NOMO-1 treated with dmso at 0.1 percent for 144 hours (cell line): ENCODE measurements around the gene DEPDC4.
A peak's percentile ranks its signal among the peaks of the same experiment; 100 is the strongest.
"Not testable (repeated sequence)": the region's sequence is repeated elsewhere in the genome, so short reads cannot be mapped to it uniquely, and the experiment has no call there.

Source experiments
- DNase-seq: peaks from one replicate; lab custom pipeline; 2025; ENCODE audit not compliant: unreplicated experiment; lab: John Stamatoyannopoulos, UW

DEPDC4 gene

GRCh38 chr12:100266835-100267602 lies at the start of gene DEPDC4, which contains the start of gene SCYL2:
DEPDC4 (minus strand) TSS chr12:100267079; CDS start chr12:100267076, 3 bp downstream.
SCYL2 (plus strand) TSS chr12:100267177; CDS start chr12:100282971, 15,794 bp downstream.
- DNase-seq, result peak; percentile 91

DNA sequence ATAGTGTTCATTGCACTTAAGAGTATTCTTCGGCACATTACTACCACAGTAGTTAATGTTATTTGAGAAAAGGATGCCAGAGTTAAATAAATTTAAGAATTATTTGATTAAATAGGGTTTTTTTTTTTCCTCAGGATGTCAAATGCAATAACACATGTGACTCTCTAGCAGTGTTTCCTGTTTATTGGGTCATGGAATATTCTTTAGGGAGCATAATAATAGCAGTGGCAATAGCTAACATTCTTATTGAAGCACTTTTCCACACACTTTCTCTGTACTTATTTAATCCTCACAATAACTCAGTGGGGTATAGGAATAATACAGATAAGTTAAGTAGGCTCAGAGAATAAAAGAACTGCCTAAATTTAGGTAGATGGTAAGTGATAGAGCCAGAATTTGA lies 44.4 kb upstream of the DEPDC4 start:
- DNase-seq, result no peak

DNA sequence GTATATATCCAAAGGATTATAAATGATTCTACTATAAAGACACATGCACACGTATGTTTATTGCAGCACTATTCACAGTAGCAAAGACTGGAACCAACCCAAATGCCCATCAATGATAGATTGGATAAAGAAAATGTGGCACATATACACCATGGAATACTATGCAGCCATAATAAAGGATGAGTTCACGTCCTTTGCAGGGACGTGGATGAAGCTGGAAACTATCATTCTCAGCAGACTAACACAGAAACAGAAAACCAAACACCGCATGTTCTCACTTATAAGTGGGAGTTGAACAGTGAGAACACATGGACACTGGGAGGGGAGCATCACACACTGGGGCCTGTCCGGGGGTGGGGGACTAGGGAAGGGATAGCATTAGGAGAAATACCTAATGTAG lies 41.3 kb upstream of the DEPDC4 start:
- DNase-seq, result not testable (repeated sequence)

- DNase-seq, result not testable (repeated sequence)
Observed at GRCh38 chr12:100304334-100304733, 37.5 kb upstream of the DEPDC4 start.

DNA sequence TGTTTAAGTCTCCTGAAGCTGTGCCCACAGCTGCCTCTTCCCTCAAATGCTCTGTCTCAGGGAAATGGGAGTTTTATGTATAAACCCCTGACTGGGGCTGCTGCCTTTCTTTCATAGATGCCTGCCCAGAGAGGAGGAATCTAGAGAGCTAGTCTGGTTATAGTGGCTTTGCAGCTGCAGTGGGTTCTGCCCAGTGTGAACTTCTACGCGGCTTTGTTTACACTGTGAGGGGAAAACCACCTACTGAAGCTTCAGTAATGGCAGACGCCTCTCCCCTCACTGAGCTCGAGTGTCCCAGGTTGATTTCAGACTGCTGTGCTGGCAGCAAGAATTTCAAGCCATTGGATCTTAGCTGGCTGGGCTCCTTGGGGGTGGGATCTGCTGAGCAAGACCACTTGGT lies 37.0 kb upstream of the DEPDC4 start:
- no peak for DNase-seq

DNA sequence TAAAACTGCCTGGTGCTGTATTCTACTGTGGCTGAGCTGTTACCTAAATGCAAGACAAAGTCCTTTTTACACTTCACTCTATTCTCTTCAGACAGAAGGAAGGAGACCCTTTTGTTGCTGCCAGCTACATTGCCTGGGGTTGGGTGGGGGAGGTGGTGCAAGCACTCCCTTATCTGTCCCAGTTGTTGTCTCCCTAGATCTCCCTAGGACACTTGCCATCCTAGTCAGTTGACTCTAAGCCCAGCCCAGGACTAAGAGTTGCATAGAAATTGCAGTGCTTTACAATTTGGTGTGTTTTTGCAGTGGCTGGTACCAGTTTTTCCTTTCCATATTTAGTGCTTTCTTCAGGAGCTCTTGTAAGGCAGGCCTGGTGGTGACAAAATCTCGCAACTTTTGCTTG lies 35.2 kb upstream of the DEPDC4 start:
- no peak for DNase-seq

- no peak for DNase-seq
Observed at GRCh38 chr12:100295764-100296555, 29.1 kb upstream of the DEPDC4 start.

DNA sequence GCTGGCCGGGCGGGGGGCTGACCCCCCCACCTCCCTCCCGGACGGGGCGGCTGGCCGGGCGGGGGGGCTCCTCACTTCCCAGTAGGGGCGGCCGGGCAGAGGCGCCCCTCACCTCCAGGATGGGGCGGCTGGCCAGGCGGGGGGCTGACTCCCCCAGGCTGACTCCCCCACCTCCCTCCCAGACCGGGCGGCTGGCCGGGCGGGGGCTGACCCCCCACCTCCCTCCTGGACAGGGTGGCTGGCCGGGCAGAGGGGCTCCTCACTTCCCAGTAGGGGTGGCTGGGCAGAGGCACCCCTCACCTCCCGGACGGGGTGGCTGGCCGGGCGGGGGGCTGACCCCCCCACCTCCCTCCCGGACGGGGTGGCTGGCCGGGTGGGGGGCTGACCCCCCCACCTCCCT lies 27.5 kb upstream of the DEPDC4 start:
- not testable (repeated sequence) for DNase-seq

- no peak for DNase-seq
Observed at GRCh38 chr12:100293017-100293416, 26.1 kb upstream of the DEPDC4 start.

DNA sequence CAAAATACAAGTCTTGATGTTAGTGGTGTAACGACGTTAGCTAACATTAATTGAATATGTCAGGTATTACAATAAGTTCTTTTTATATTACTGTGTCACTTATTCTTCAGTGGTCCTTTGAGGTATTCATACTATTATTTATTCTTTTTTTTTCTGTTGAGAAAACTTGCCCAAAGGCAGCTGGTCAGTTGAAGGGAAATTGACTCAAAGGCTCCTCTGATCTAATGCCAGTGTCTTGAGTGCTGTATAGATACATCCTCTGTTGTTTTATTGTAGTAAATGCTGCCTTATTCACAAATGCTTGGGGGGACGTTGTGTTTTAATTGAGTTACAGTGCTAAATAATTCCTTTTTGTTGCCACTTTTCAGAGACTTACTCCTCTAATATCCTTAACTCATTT lies 23.1 kb upstream of the DEPDC4 start:
- no peak for DNase-seq

GRCh38 chr12:100289038-100289437 lies 22.2 kb upstream of the DEPDC4 start:
- no peak for DNase-seq

- not testable (repeated sequence) for DNase-seq
Observed at GRCh38 chr12:100284556-100284955, 17.7 kb upstream of the DEPDC4 start.

DNA sequence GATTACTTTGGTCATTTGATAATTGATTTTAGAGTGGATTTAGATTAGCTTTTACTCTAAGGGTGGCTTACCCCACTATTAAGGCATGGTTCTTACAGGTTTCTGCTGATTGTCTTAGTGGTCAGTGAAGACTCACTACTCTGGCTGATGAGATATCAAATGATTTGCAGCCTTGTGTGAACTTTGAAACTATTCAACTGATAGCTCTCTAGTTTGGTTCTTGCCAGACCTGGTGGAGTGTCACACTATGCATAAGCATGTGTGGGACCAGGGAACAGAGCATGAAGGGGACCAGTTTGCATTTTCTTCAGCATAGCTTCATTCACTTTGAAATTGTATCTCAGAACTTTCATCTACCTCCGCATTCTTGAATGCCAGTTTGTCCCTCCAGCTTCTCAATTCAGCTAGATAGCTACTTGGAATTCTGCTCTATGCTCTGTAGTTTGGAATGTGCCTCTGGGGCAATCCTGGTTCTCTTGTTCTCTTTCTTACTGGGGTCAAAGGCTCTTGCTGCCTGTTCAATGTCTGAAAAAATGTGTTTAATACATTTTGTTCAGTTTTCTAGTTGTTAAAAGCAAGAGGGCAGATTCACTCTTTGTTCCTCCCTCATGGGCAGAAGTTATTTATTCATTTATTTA lies 12.8 kb upstream of the DEPDC4 start:
- no peak for DNase-seq

DNA sequence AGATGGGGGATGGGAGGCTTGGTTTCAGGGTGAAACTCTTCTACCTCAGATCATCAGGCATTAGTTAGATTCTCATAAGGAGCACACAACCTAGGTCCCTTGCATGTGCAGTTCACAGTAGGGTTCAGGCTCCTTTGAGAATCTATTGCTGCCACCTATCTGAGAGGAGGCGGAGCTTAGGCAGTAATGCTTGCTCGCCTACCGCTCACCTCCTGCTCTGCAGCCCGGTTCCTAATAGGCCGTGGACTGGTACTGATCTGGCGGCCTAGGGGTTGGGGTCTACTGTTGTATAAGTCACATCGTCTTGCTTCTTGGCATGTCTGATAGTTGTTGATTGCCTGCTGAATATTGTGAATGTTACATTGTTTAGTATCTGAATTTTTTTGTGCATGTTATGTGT lies 12.3 kb upstream of the DEPDC4 start:
- DNase-seq, result no peak

- no peak for DNase-seq
Observed at GRCh38 chr12:100274291-100274690, 7.4 kb upstream of the DEPDC4 start.

DNA sequence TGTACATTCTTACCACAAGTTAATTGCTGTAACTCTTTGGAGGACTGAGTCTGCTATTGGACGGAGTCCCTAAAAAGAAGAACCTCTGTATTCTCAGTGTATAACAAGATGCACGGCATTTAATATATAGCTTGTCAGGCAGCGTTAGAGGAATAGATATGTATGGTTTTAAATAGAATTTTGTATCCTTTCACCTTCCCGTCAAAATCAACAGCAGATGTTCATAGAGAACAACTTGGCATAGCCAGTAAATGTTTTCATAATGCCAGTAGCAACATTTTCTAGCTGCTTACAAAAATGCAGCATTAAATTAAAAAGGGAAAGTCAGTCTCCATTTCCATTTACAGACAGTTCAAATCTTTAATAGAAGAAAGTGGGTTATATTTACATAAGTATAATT lies 6.9 kb upstream of the DEPDC4 start:
- DNase-seq, result no peak

DNA sequence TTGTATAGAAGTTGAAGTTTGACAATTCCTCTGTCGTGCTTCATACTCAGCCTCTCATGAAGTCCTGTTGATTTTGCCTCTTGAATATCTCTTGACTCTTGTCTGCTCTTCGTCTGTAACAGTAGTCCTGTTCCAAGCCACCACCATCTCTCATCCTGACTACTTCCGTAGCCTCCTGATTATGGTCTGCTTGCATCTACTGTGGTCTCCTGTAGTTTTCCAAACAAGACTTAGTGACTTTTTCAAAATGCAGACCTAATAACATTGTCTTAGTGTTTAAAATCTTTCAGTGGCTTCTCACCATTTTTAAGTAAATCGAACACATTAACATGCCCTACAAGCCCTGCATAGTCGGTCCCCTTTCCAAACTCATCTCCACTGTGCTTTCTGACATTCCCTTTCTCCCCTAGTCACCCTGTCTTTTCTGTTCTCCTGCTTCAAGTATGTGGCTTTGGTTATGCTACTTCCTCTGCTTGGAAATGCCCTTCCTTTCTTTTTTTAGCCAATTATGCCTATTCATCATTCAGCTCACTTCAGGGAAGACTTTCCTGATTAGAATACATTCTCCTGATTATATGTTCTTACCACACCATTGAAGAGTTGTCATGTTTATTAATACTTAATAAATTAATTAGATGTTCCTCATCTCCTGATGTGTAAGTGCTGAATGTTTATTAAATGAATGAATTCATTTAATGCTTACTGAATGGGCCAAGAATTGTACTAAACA lies 2.1 kb upstream of the DEPDC4 start:
- DNase-seq, result no peak

DNA sequence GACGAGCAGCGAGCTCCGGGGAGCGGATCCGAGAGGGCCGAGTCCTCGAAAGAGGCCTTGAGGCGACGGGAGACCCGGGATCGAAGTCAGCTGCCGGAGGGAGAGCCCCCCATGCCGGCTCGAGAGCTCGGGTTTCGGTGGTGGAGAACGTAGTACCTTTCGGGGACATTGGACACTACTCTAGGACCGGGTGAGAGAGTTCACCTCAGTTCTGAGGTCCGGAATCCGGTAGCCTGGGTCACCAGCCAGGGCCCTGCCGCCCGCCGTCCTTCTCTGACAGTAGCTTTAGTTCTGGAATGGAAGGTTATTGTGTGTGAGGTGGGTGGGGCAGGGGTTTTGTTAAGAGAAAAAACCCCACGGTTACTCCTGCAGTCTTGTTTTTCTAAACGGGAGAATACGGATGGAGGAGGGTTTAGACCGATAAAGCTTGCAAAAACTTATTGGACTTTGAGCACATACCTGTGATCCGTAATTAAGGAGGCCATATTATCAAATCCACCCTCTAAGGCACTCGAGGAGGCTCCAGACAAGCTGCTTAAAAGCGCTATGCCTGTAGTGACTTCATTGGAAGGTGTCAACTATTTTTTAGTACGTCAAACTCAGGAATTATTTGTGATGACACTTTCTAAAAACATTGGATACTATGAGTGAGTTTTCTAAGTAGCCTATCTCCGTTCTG lies 863 bp upstream of the DEPDC4 start:
- no peak for DNase-seq

- no peak for DNase-seq
Observed at GRCh38 chr12:100266585-100266834, 369 bp downstream of the DEPDC4 start.

- DNase-seq, result no peak
Observed at GRCh38 chr12:100265732-100266584, 921 bp downstream of the DEPDC4 start.
